Measurements from ENCODE around the gene ATP1A2. TPM values are rescaled to one million over a fixed set of nuclear protein-coding genes. Genes with fewer than 3 reads are reported as not detected.

The ATP1A2 gene
- total and polyA plus RNA-seq, 2 of the 8 experiments (the other 6 are each of a cell fraction or from before 2014, with no cell fraction given) = 39.7 to 40.8 TPM

- Histone ChIP-seq H3K4me3 (ENCODE audit: extremely low read depth in 1 of 4, insufficient read depth in 2 of 4, low read depth in 3 of 4, low read length in 4 of 4) (no peak overlapping the region), H2BK5ac (ENCODE audit: low read depth, low read length) (no peak overlapping the region), H4K5ac (ENCODE audit: insufficient read length, low read depth, low read length) (no peak overlapping the region), H3K27me3 (replicated peaks in 1 of 4; ENCODE audit: control insufficient read depth in 3 of 4, extremely low read depth in 1 of 4, insufficient read depth in 3 of 4, low read length in 3 of 4) (peaks cover 0 to 11% (median 8%) of the 10 kb centered on the region in 4 experiments; a peak in 6 of 7 replicates), H2BK20ac (ENCODE audit: low read length) (no peak overlapping the region), H3K23me2 (ENCODE audit: low read depth, low read length) (peaks cover 5% of the 10 kb centered on the region), H3K9ac (replicated peaks in 1 of 4; ENCODE audit: extremely low read depth in 1 of 4, low read depth in 3 of 4, low read length in 3 of 4) (no peak overlapping the region), H4K91ac (replicated peaks; ENCODE audit: insufficient read length, low read length) (no peak overlapping the region), H3K79me2 (ENCODE audit: control insufficient read depth in 1 of 2, insufficient read depth in 2 of 2, low read length in 2 of 2) (no peaks in the 10 kb centered on the region), H3K36me3 (ENCODE audit: control insufficient read depth in 2 of 4, insufficient read depth in 4 of 4, low read length in 3 of 4) (no peaks in the 10 kb centered on the region), H2AK5ac (ENCODE audit: low read depth, low read length) (no peak overlapping the region), H2BK15ac (ENCODE audit: low read length) (no peak overlapping the region), H2BK120ac (replicated peaks; ENCODE audit: low read depth, low read length) (no peak overlapping the region), H3K14ac (ENCODE audit: insufficient read length) (no peak overlapping the region), H4K20me1 (replicated peaks in 1 of 2; ENCODE audit: control insufficient read depth in 1 of 2, insufficient read depth in 2 of 2, low read length in 2 of 2) (no peaks in the 10 kb centered on the region), H2BK12ac (ENCODE audit: low read depth, low read length) (no peak overlapping the region), H4K8ac (ENCODE audit: extremely low read depth, insufficient read depth, low read length) (no peak overlapping the region), H3K56ac (replicated peaks; ENCODE audit: insufficient read length, low read depth, low read length) (no peak overlapping the region), H3K79me1 (ENCODE audit: low read depth, low read length) (no peaks in the 10 kb centered on the region), H3K27ac (ENCODE audit: low read depth, low read length) (no peak overlapping the region), H3K23ac (ENCODE audit: insufficient read length) (no peak overlapping the region), H2AFZ (ENCODE audit: low read length) (no peak overlapping the region), H3K9me3 (ENCODE audit: insufficient read depth in 2 of 2, low read depth in 1 of 2, low read length in 1 of 2) (no peaks in the 10 kb centered on the region), H3K18ac (ENCODE audit: extremely low read depth, low read length) (no peak overlapping the region), H3K4me1 (replicated peaks in 1 of 4; ENCODE audit: control insufficient read depth in 3 of 4, insufficient read depth in 4 of 4, low read length in 3 of 4) (peaks cover 0 to under 1% (median 0%) of the 10 kb centered on the region in 4 experiments; a peak in 2 of 7 replicates), H3K4me2 (ENCODE audit: insufficient read depth in 1 of 2, low read depth in 2 of 2, low read length in 2 of 2) (no peak overlapping the region), H3K4ac (replicated peaks; ENCODE audit: insufficient read length, low read depth, low read length) (no peak overlapping the region)
- ChIA-PET POLR2A (ENCODE audit: partially characterized antibody) (interaction anchor here (1.1 kb wide), 1 partner anchor 51 kb away, joined by 4 read pairs; no protein-coding TSS in a partner anchor), CTCF (ENCODE audit: partially characterized antibody) (interaction anchor here (0.7 to 50.1 kb wide), 3 partner anchors 0 to 79 kb away, joined by 4 to 1874 read pairs (median 1874); partner anchors contain the start of genes IGSF8, KCNJ10 and KCNJ9)
- 75% methylated on average over 4 of the region's 4 CpGs; no CpG with 5 or more reads in 1 of the 2 experiments for whole genome bisulfite sequencing, 2 experiments (ENCODE audit: extremely low coverage in 1 of 2, insufficient coverage in 1 of 2, insufficient read length in 1 of 2, insufficient replicate concordance in 2 of 2, low coverage in 1 of 2, low lambda C conversion rate in 2 of 2, missing lambda C conversion rate in 1 of 2)
- FAIRE-seq = no peak
- DNase-seq (ENCODE audit: low read depth in 1 of 2, low spot score in 2 of 2) = no peak
- no peak for TF ChIP-seq SIX5 (IDR thresholded peaks at IDR 0.05; ENCODE audit: low read depth, low read length)
These were observed 40.7 kb upstream of the ATP1A2 start for GRCh38 chr1:160074865-160075264.
